GM19468 (cell line): ENCODE data around the gene PRPF8.

Experiments used
- ATAC-seq: cut with Tn5 transposase; IDR thresholded peaks from one replicate; pipeline ENCODE4 v1.9.1; 2021; ENCODE audit warnings: mild to moderate bottlenecking, moderate library complexity, moderate number of reproducible peaks; ENCODE audit not compliant: unreplicated experiment; ENCODE audit errors: extremely low read depth

Gene PRPF8

GRCh38 chr17:1646199-1646875 lies 38.3 kb downstream of the PRPF8 start:
- no peak for ATAC-seq

- no peak for ATAC-seq
Observed at GRCh38 chr17:1645207-1646171, 39.2 kb downstream of the PRPF8 start, which contains the start of gene SCARF1. Gene SCARF1, minus strand, starts transcription at chr17:1645732. Its CDS starts 35 bp downstream, at chr17:1645697.

DNA sequence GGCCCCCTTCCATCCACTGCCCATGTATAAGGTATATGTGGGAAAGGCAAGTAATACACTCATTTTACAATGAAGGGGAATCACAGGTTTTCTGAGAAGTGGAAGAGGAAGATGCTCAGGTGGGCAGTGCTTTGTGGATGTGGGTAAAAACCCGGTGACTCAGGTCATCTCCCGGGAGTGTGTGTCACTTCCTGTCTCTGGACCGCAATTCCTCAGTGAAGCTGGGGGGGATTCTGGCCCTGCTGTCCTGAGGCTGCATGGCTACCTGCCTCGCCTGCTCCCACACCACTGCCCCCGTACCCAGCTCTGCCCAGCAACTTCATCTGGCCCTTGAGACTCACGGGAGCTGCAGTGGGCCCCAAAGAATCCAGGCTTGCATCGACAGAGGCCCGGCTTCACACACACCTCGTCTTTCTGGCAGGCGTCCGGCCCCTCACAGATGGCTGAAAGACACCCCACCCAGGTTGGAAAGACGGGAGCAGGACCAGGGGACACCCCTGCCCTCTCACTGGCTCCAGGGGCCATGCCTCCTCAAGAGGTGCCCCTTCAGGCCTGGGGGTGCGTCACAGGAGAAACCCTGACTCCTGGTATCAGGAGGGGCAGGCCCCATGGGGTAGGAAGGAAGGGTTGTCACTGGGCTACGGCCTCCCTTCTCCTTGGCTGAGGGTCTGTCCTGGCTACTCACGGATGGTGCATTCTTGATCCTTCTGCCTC lies 40.0 kb downstream of the PRPF8 start:
- no peak for ATAC-seq

- no peak for ATAC-seq
Observed at GRCh38 chr17:1643999-1644492, 40.6 kb downstream of the PRPF8 start.

GRCh38 chr17:1643293-1643998 lies 41.2 kb downstream of the PRPF8 start:
- no peak for ATAC-seq

- no peak for ATAC-seq
Observed at GRCh38 chr17:1641065-1641403, 43.6 kb downstream of the PRPF8 start.

DNA sequence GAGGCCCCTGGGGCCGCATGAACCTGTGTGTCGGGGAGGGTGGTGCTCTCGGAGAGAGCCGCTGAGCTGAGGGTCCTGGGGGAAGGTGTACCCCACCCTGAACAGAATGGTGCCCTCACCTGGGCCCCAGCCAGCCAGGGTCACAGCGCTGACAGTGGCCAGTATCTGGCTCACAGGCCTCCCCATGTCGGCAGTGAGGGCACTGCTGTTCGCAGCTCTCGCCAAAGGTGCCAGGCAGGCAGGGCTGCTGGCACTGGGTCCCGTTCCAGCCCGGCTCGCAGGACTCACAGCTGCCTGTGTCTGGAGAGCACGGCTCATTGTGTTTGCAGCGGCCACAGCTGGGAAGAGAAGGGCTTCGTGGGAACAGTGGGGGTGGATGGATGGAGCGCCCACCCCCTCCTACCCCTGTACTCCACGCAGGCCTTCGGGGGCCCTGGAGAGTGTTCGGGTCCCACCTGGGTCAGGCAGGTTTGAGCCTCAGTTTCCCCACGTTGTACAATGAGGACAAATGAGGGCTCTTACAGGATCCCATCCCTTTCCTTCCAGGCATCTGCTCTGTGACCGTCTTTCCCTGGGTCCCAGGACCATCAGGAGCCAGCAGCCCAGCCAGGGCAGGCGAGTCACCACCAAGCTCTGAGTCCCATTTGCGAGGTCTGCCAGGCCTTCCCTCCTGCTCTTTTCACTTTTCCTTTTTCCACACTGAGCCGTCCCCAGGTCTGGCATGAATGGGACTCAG lies 44.2 kb downstream of the PRPF8 start:
- no peak for ATAC-seq

- ATAC-seq, result no peak
Observed at GRCh38 chr17:1639549-1640180, 45.0 kb downstream of the PRPF8 start.

- ATAC-seq, result no peak
Observed at GRCh38 chr17:1638624-1639300, 45.9 kb downstream of the PRPF8 start.

DNA sequence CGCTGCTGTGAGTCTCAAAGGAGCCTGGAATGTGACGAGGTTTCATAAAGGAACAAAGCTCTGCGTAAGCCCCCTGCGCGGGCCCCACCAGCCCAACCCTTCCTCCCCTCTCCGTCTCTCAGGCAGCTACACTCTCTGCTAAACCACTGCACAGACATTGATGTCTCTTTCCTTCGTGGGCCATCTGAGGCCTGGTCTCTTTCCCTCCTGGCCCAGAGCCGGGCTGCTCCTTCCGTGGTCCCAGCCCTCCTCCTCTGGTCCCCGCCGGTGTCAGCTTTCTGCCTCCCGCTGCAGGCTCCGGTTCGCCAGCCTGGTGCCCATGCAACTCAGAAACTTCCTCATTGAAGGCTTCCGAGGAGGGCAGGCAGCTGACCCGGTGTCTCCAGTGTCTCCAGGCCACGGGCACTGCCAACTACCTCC lies 46.5 kb downstream of the PRPF8 start:
- no peak for ATAC-seq

GRCh38 chr17:1636732-1637285 lies 47.9 kb downstream of the PRPF8 start:
- no peak for ATAC-seq

- no peak for ATAC-seq
Observed at GRCh38 chr17:1635675-1636465, 48.8 kb downstream of the PRPF8 start.

DNA sequence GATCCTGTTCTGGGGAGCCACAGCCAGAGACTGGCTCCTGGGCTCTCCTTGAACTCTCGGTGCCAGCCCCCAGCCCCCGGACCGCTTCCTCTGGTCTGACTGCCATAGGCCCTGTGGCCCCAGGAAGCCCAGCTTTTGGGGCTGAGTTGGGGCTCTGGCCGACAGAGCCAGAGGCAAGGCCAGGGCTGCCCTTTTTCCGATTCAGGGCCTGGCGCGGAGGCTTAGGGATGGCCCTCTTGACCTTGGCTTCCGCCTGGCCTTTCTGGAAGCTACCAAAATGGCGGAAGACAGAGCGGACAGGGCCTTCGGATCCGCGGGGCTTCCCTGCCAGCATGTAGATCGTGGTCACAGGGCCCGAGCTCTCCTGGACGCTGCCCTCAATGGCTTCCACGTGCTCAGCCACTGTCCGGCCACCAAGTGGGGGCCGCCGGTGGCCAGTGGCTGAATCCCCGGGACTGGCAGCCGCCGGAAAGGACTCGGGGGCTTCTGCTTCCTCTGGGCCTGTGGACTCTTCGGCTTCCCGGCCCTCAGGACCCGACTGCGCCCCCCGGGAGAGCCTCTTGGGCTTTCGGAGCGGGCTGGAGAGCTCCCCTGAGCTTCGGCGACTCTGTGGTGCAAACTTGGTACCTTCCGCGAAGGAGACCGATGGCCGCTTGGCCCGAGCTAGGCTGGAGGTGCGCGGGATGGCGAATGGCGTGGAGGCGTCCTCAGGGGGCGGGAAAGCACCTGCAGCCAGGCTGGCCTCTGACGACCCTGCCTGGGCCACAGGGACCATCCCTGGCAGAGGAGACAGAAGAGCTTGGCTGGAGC lies 49.6 kb downstream of the PRPF8 start:
- ATAC-seq, result no peak

DNA sequence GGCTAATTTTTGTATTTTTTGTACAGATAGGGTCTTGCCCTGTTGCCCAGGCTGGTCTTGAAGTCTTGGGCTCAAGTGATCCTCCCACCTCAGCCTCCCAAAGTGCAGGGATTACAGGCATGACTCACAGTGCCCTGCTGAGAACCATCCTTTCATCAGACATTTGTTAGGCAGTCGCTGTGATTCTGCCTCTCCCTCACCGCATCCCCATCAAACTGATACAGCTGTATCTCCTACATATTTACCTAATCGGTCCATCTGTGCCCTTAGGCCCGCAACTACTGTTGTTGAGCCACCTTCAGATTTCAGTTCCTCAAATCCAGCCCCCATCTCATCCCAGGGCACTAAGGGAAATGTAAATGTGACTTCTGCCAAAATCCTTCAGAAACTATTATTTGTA lies 54.0 kb downstream of the PRPF8 start:
- no peak for ATAC-seq

DNA sequence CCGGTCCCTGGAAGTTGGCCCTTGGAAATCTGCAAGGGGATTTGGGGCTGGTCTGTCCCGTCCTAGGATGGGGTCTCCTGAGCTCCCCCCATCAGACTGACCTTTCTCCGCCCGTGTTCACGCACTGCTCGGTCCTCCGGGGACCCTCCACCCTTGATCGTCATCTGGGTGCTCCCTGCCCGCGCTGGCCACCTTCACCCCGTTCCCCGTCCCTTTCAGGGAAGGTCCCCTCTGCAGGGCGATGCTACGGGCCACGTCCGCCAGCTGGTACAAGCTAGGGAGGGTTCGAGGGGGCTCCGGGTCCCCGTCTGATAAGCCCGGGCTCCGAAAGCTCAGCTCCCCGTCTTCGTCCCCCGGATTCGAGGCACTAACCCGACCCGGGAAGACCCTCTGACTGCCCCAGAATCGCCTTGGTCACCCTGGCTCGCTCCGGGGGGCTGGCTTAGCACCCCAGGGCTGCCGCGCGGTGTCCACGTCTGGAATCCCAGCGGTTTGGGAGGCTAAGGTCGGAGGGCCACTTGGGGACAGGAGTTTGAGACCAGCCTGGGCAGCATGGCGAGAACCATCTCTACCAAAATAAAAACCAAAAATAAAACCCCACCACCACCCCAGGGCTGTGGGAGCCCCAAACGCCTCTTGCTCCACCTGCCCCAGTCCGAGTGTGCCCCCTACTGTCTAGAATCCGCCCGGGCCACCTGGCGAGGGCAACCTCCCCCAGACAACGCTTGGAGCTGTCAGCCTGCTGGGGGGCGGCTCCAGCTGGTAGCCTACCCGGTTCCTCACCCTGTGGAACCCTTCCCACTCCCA lies 55.0 kb downstream of the PRPF8 start:
- ATAC-seq, result no peak
